ENCODE measurements around the gene TNFRSF17.
A peak's percentile ranks its signal among the peaks of the same experiment; 100 is the strongest.
"Not testable (repeated sequence)": the region's sequence is repeated elsewhere in the genome, so short reads cannot be mapped to it uniquely, and the experiment has no call there.

The TNFRSF17 gene

GRCh38 chr16:11964761-11965551 lies at the start of gene TNFRSF17:
Gene TNFRSF17 (plus strand): TSS chr16:11965210. CDS start chr16:11965325, 115 bp downstream.
- DNase-seq (ENCODE audit: low read depth, low spot score), result no peak

GRCh38 chr16:11915644-11916523 lies 49.1 kb upstream of the TNFRSF17 start, which contains the start of gene GSPT1:
Gene GSPT1 (minus strand): TSS chr16:11915956. CDS start chr16:11915720, 236 bp downstream.
- peak; percentile 95 for DNase-seq (ENCODE audit: low read depth, low spot score)

GRCh38 chr16:11916524-11917285 lies 48.3 kb upstream of the TNFRSF17 start:
- DNase-seq (ENCODE audit: low read depth, low spot score), result no peak

- DNase-seq (ENCODE audit: low read depth, low spot score), result not testable (repeated sequence)
These were observed 41.0 kb upstream of the TNFRSF17 start for GRCh38 chr16:11924046-11924445.

GRCh38 chr16:11927350-11927749 lies 37.7 kb upstream of the TNFRSF17 start:
- DNase-seq (ENCODE audit: low read depth, low spot score), result not testable (repeated sequence)

GRCh38 chr16:11941945-11942344 lies 23.1 kb upstream of the TNFRSF17 start, which contains the start of gene NPIPB2:
Gene NPIPB2 (minus strand): TSS chr16:11942045. CDS start chr16:11942045, 0 bp downstream.
- not testable (repeated sequence) for DNase-seq (ENCODE audit: low read depth, low spot score)

GRCh38 chr16:11946433-11946832 lies 18.6 kb upstream of the TNFRSF17 start:
- DNase-seq (ENCODE audit: low read depth, low spot score), result no peak

- DNase-seq (ENCODE audit: low read depth, low spot score), result no peak
These were observed 16.2 kb upstream of the TNFRSF17 start for GRCh38 chr16:11948819-11949218.

GRCh38 chr16:11949527-11949926 lies 15.5 kb upstream of the TNFRSF17 start:
- no peak for DNase-seq (ENCODE audit: low read depth, low spot score)

- DNase-seq (ENCODE audit: low read depth, low spot score), result no peak
These were observed 14.6 kb upstream of the TNFRSF17 start for GRCh38 chr16:11950388-11950787.

- DNase-seq (ENCODE audit: low read depth, low spot score), result not testable (repeated sequence)
These were observed 11.4 kb upstream of the TNFRSF17 start for GRCh38 chr16:11953576-11953975.

- no peak for DNase-seq (ENCODE audit: low read depth, low spot score)
These were observed 9.3 kb upstream of the TNFRSF17 start for GRCh38 chr16:11955713-11956123.

- DNase-seq (ENCODE audit: low read depth, low spot score), result no peak
These were observed 8.5 kb upstream of the TNFRSF17 start for GRCh38 chr16:11956558-11956957.

- DNase-seq (ENCODE audit: low read depth, low spot score), result no peak
These were observed 7.2 kb upstream of the TNFRSF17 start for GRCh38 chr16:11957591-11958395.

- DNase-seq (ENCODE audit: low read depth, low spot score), result not testable (repeated sequence)
These were observed 2.6 kb upstream of the TNFRSF17 start for GRCh38 chr16:11962457-11962856.

GRCh38 chr16:11962978-11963377 lies 2.0 kb upstream of the TNFRSF17 start:
- DNase-seq (ENCODE audit: low read depth, low spot score), result not testable (repeated sequence)

- DNase-seq (ENCODE audit: low read depth, low spot score), result no peak
These were observed 1.3 kb upstream of the TNFRSF17 start for GRCh38 chr16:11963706-11964105.

- no peak for DNase-seq (ENCODE audit: low read depth, low spot score)
These were observed 1.2 kb downstream of the TNFRSF17 start for GRCh38 chr16:11966173-11966572.

GRCh38 chr16:11967195-11967911 lies 2.3 kb downstream of the TNFRSF17 start:
- no peak for DNase-seq (ENCODE audit: low read depth, low spot score)

- DNase-seq (ENCODE audit: low read depth, low spot score), result no peak
These were observed 3.6 kb downstream of the TNFRSF17 start for GRCh38 chr16:11968577-11968976.
